Prostate gland (tissue), 2 donors: ENCODE results near the gene MSI1.

Experiments
- CTCF ChIP-seq, 4 experiments: fragments of 200-600 bp in 2 of 4; fragments of 450-650 bp in 2 of 4; sonication (generic) in 2 of 4; IDR thresholded peaks; 1 replicate in 3 of 4; 2 replicates in 1 of 4; pipeline ENCODE4 v1.5.1; 2016 to 2019; ENCODE audit warnings: antibody characterized with exemption in 4 of 4, mild to moderate bottlenecking in 2 of 4, moderate library complexity in 2 of 4
- POLR2A ChIP-seq: fragments of 450-650 bp; IDR thresholded peaks from one replicate; pipeline ENCODE4 v1.6.1; 2016; ENCODE audit warnings: antibody characterized with exemption, mild to moderate bottlenecking

- no peak for TF ChIP-seq POLR2A
- TF ChIP-seq CTCF (IDR thresholded peaks at IDR 0.05), result no peak
These were observed 8.1 kb upstream of the MSI1 start for GRCh38 chr12:120376934-120377572.
